ENCODE results near the gene COL5A1.

The COL5A1 gene

GRCh38 chr9:134626571-134627416 lies 14.8 kb upstream of the COL5A1 start:
- no peak for DNase-seq

- peak in 1 of 5 experiments; percentile 1 for DNase-seq
These were observed 13.9 kb upstream of the COL5A1 start for GRCh38 chr9:134627417-134628353.

GRCh38 chr9:134628354-134628736 lies 13.3 kb upstream of the COL5A1 start:
- no peak for DNase-seq

- no peak for DNase-seq
These were observed 12.5 kb upstream of the COL5A1 start for GRCh38 chr9:134629061-134629585.

- peak in 1 of 5 experiments; percentile 4 for DNase-seq
These were observed 11.8 kb upstream of the COL5A1 start for GRCh38 chr9:134629586-134630392.

- DNase-seq = peak in 1 of 5 experiments; percentile 6
These were observed 11.2 kb upstream of the COL5A1 start for GRCh38 chr9:134630393-134630790.

GRCh38 chr9:134630861-134631260 lies 10.7 kb upstream of the COL5A1 start:
- DNase-seq = no peak

GRCh38 chr9:134631881-134632280 lies 9.7 kb upstream of the COL5A1 start:
- DNase-seq = no peak

- no peak for DNase-seq
These were observed 9.3 kb upstream of the COL5A1 start for GRCh38 chr9:134632329-134632728.

GRCh38 chr9:134633362-134634142 lies 8.1 kb upstream of the COL5A1 start:
- DNase-seq = no peak

- DNase-seq = peak in 1 of 5 experiments; percentile 4
These were observed 7.4 kb upstream of the COL5A1 start for GRCh38 chr9:134634176-134634575.

GRCh38 chr9:134634667-134635230 lies 6.9 kb upstream of the COL5A1 start:
- no peak for DNase-seq

GRCh38 chr9:134635351-134636148 lies 6.1 kb upstream of the COL5A1 start:
- DNase-seq = no peak

GRCh38 chr9:134636149-134636507 lies 5.5 kb upstream of the COL5A1 start:
- no peak for DNase-seq

GRCh38 chr9:134637241-134637640 lies 4.4 kb upstream of the COL5A1 start:
- DNase-seq = no peak

GRCh38 chr9:134637696-134638501 lies 3.7 kb upstream of the COL5A1 start:
- no peak for DNase-seq

- no peak for DNase-seq
These were observed 3.0 kb upstream of the COL5A1 start for GRCh38 chr9:134638502-134639090.

- no peak for DNase-seq
These were observed 1.6 kb upstream of the COL5A1 start for GRCh38 chr9:134639994-134640393.

- no peak for DNase-seq
These were observed 964 bp upstream of the COL5A1 start for GRCh38 chr9:134640506-134641172.

All from T-helper 2 cell (primary cell).